Sigmoid colon (tissue), 7 donors: Measurements from ENCODE around the gene SIN3A. TPM values are rescaled to one million over a fixed set of nuclear protein-coding genes. Genes with fewer than 3 reads are reported as not detected.

Experiments used
- DNase-seq: peaks from one replicate; pipeline ENCODE4 v3.0.0-alpha.2; 2019
- H3K27ac ChIP-seq, 4 donors: fragments of 200-600 bp; sonication (generic); one replicate each; pipeline ENCODE4 v1.5.1; 2016 to 2019; ENCODE audit warnings: mild to moderate bottlenecking in 1 of 4
- H3K27me3 ChIP-seq, 3 donors: fragments of 200-600 bp; sonication (generic); one replicate each; pipeline ENCODE4 v1.5.1; 2019; ENCODE audit warnings: mild to moderate bottlenecking in 1 of 3
- H3K36me3 ChIP-seq, 4 donors: fragments of 200-600 bp; sonication (generic); one replicate each; pipeline ENCODE4 v1.5.1; 2016 to 2019
- H3K4me1 ChIP-seq, 4 donors: fragments of 200-600 bp; sonication (generic); one replicate each; pipeline ENCODE4 v1.5.1; 2017 to 2019
- H3K4me3 ChIP-seq, 4 donors: fragments of 200-600 bp; sonication (generic); one replicate each; pipeline ENCODE4 v1.5.1; 2017 to 2019; ENCODE audit warnings: mild to moderate bottlenecking in 2 of 4, moderate library complexity in 1 of 4
- H3K9me3 ChIP-seq, 4 donors: fragments of 200-600 bp in 3 of 4; sonication (generic) in 3 of 4; one replicate each; pipeline versions ENCODE4 v1.5.1 to v1.6.1; 2013 to 2019
- CTCF ChIP-seq, 4 experiments: fragments of 450-650 bp in 3 of 4; fragments of 200-600 bp in 1 of 4; IDR thresholded peaks; one replicate each; pipeline ENCODE4 v1.5.1; 2016 to 2019; ENCODE audit warnings: antibody characterized with exemption in 4 of 4, mild to moderate bottlenecking in 3 of 4, moderate library complexity in 2 of 4
- EP300 ChIP-seq, 4 donors: sonication (generic); formaldehyde crosslinking; IDR thresholded peaks; one replicate each; pipeline ENCODE4 v1.6.1; 2017; ENCODE audit warnings: antibody characterized with exemption in 4 of 4
- POLR2A ChIP-seq, 2 donors: fragments of 450-650 bp; IDR thresholded peaks; one replicate each; pipeline ENCODE4 v1.6.1; 2016; ENCODE audit warnings: antibody characterized with exemption in 2 of 2, mild to moderate bottlenecking in 2 of 2, moderate library complexity in 2 of 2
- POLR2AphosphoS5 ChIP-seq, 4 donors: sonication (generic); formaldehyde crosslinking; IDR thresholded peaks; one replicate each; pipeline ENCODE4 v1.6.1; 2017; ENCODE audit warnings: antibody characterized with exemption in 4 of 4
- WGBS, 2 donors: extraction: QIAGEN DNeasy Blood & Tissue Kit; methylation state at CpG; one replicate each; pipeline ENCODE4 v1.1.7; 2013; 5-methylcytosine and 5-hydroxymethylcytosine counted together
- intact Hi-C: fragments of 100-400 bp; cut with DNase I; formaldehyde crosslinking; loops from one replicate; pipeline ENCODE4 v1.15.1; 2023
- polyA plus RNA-seq, 3 donors: library from polyadenylated mRNA; stranded (reverse); fragments of 200-250 nt; gene quantifications; one replicate each; pipeline ENCODE4 v1.2.3, GENCODE V29; 2013
- total RNA-seq, 4 donors: library from RNA; depleted of rRNA; stranded (reverse); fragments of >200 nt; gene quantifications; one replicate each; pipeline ENCODE4 v1.1.0, GENCODE V29; 2016
- donor health status: healthy with polysubstance abuse.
- donor health status: Bipolar disorder and iron deficiency.
- donor health status: healthy.

The SIN3A gene
- total and polyA plus RNA-seq, 7 donors: 7.9 to 41.8 (median 34.6) TPM

- H3K4me3 ChIP-seq: no peak overlapping the region
- intact Hi-C loops: no loop called here
- TF ChIP-seq POLR2A (IDR thresholded peaks at IDR 0.05): no peak
- no peak for TF ChIP-seq CTCF (IDR thresholded peaks at IDR 0.05)
- TF ChIP-seq POLR2AphosphoS5 (IDR thresholded peaks at IDR 0.05): no peak
- TF ChIP-seq EP300 (IDR thresholded peaks at IDR 0.05): no peak
- WGBS, 2 donors: 94 to 96% methylated on average over 10 of the region's 10 CpGs
- no peak overlapping the region for H3K27ac ChIP-seq
- no peaks in the 10 kb centered on the region for H3K27me3 ChIP-seq
- no peak for DNase-seq
- peaks cover 25 to 86% (median 43%) of the 10 kb centered on the region in 4 donors for H3K36me3 ChIP-seq
- H3K4me1 ChIP-seq: no peaks in the 10 kb centered on the region
- H3K9me3 ChIP-seq: no peaks in the 10 kb centered on the region
These were observed 92.5 kb downstream of the SIN3A start for GRCh38 chr15:75358771-75359536.

- Histone ChIP-seq H3K4me1 (no peaks in the 10 kb centered on the region), H3K4me3 (no peak overlapping the region), H3K27me3 (no peaks in the 10 kb centered on the region), H3K9me3 (no peaks in the 10 kb centered on the region), H3K27ac (no peak overlapping the region), H3K36me3 (peaks cover 25 to 78% (median 40%) of the 10 kb centered on the region in 4 donors)
- TF ChIP-seq POLR2A (IDR thresholded peaks at IDR 0.05): no peak
- TF ChIP-seq EP300 (IDR thresholded peaks at IDR 0.05): no peak
- no peak for TF ChIP-seq CTCF (IDR thresholded peaks at IDR 0.05)
- TF ChIP-seq POLR2AphosphoS5 (IDR thresholded peaks at IDR 0.05): no peak
- intact Hi-C loops: no loop called here
- DNase-seq: no peak
- 91 to 96% methylated on average over 17 of the region's 17 CpGs for whole genome bisulfite sequencing, 2 donors
These were observed 93.4 kb downstream of the SIN3A start for GRCh38 chr15:75357976-75358673.

- DNase-seq: no peak
- H3K36me3 ChIP-seq: peaks cover 22 to 62% (median 37%) of the 10 kb centered on the region in 4 donors
- no peak overlapping the region for H3K4me3 ChIP-seq
- H3K27me3 ChIP-seq: no peaks in the 10 kb centered on the region
- intact Hi-C loops: no loop called here
- H3K4me1 ChIP-seq: no peaks in the 10 kb centered on the region
- no peak for TF ChIP-seq CTCF (IDR thresholded peaks at IDR 0.05)
- TF ChIP-seq EP300 (IDR thresholded peaks at IDR 0.05): no peak
- no peak for TF ChIP-seq POLR2AphosphoS5 (IDR thresholded peaks at IDR 0.05)
- no peak for TF ChIP-seq POLR2A (IDR thresholded peaks at IDR 0.05)
- WGBS, 2 donors: 97% methylated on average over 20 of the region's 20 CpGs
- no peak overlapping the region for H3K27ac ChIP-seq
- H3K9me3 ChIP-seq: no peaks in the 10 kb centered on the region
These were observed 95.0 kb downstream of the SIN3A start for GRCh38 chr15:75356517-75356916.

- H3K36me3 ChIP-seq: peaks cover 20 to 57% (median 35%) of the 10 kb centered on the region in 4 donors
- no peak overlapping the region for H3K4me3 ChIP-seq
- 92 to 93% methylated on average over 28 of the region's 28 CpGs for WGBS, 2 donors
- no peak for DNase-seq
- H3K9me3 ChIP-seq: no peaks in the 10 kb centered on the region
- intact Hi-C loops: no loop called here
- no peak overlapping the region for H3K27ac ChIP-seq
- no peaks in the 10 kb centered on the region for H3K4me1 ChIP-seq
- no peaks in the 10 kb centered on the region for H3K27me3 ChIP-seq
- TF ChIP-seq POLR2AphosphoS5 (IDR thresholded peaks at IDR 0.05) (no peak), EP300 (IDR thresholded peaks at IDR 0.05) (no peak)
These were observed 95.5 kb downstream of the SIN3A start for GRCh38 chr15:75356006-75356405.

GRCh38 chr15:75355369-75355768 is 96.1 kb downstream of the SIN3A start:
- H3K4me1 ChIP-seq: no peaks in the 10 kb centered on the region
- H3K4me3 ChIP-seq: no peak overlapping the region
- WGBS, 2 donors: 92 to 94% methylated on average over 4 of the region's 4 CpGs
- H3K36me3 ChIP-seq: peaks cover 17 to 50% (median 34%) of the 10 kb centered on the region in 4 donors
- no peaks in the 10 kb centered on the region for H3K9me3 ChIP-seq
- peak; percentile 50 for DNase-seq
- no peaks in the 10 kb centered on the region for H3K27me3 ChIP-seq
- H3K27ac ChIP-seq: no peak overlapping the region
- TF ChIP-seq EP300 (IDR thresholded peaks at IDR 0.05): no peak
- no peak for TF ChIP-seq POLR2AphosphoS5 (IDR thresholded peaks at IDR 0.05)
- no peak for TF ChIP-seq POLR2A (IDR thresholded peaks at IDR 0.05)
- TF ChIP-seq CTCF (IDR thresholded peaks at IDR 0.05): no peak
- intact Hi-C loops: no loop called here
